SU-DHL-6 (cell line): ENCODE results near the gene SMARCC2.

Experiments
- H2AFZ ChIP-seq: fragments of 200-600 bp; sonication (generic); 2 replicates; pipeline ENCODE4 v1.6.1; 2014; ENCODE audit warnings: low read depth, mild to moderate bottlenecking, moderate library complexity, mixed read lengths, antibody characterized with exemption, low read length; ENCODE audit not compliant: severe bottlenecking
- H3F3A ChIP-seq: fragments of 200-600 bp; shearing (Covaris generic); 2 replicates; pipeline ENCODE4 v1.6.0; 2016; ENCODE audit warnings: antibody characterized with exemption, mild to moderate bottlenecking; ENCODE audit not compliant: insufficient read depth
- H3K27ac ChIP-seq: fragments of 200-600 bp; sonication (generic); 2 replicates; pipeline ENCODE4 v1.5.1; 2016; ENCODE audit warnings: low read depth, mild to moderate bottlenecking, low read length, moderate library complexity, mixed read lengths
- H3K27me3 ChIP-seq: fragments of 200-600 bp; sonication (generic), shearing (Covaris generic); 2 replicates; pipeline ENCODE4 v1.6.0; 2014; ENCODE audit warnings: mild to moderate bottlenecking, low read length
- H3K36me3 ChIP-seq: fragments of 200-600 bp; sonication (generic); 2 replicates; pipeline ENCODE4 v1.6.1; 2014; ENCODE audit warnings: mild to moderate bottlenecking, low read length, mixed read lengths
- H3K4me2 ChIP-seq: fragments of 300-600, 200-600 bp; shearing (Covaris generic), sonication (generic); 2 replicates; pipeline ENCODE4 v1.6.0; 2014; ENCODE audit warnings: low read length, low read depth, mild to moderate bottlenecking; ENCODE audit not compliant: poor library complexity, severe bottlenecking
- H3K4me3 ChIP-seq: fragments of 200-600 bp; sonication (generic); 2 replicates; pipeline ENCODE4 v1.5.1; 2014; ENCODE audit warnings: antibody characterized with exemption, low read length, mild to moderate bottlenecking, mixed read lengths; ENCODE audit not compliant: insufficient read depth, poor library complexity, severe bottlenecking
- H3K79me2 ChIP-seq: fragments of 200-600 bp; sonication (generic); 2 replicates; pipeline ENCODE4 v1.6.1; 2014; ENCODE audit warnings: mild to moderate bottlenecking, low read length, moderate library complexity; ENCODE audit not compliant: insufficient read depth
- H3K9ac ChIP-seq: fragments of 200-600 bp; sonication (generic); 2 replicates; pipeline ENCODE4 v1.7.0; 2014; ENCODE audit warnings: mild to moderate bottlenecking, low read length
- H3K9me2 ChIP-seq: fragments of 200-600 bp; sonication (generic); replicated peaks from 2 replicates; pipeline ENCODE4 v1.6.1; 2014; ENCODE audit warnings: low read length; ENCODE audit not compliant: insufficient read depth
- H3K9me3 ChIP-seq: fragments of 200-600 bp; sonication (generic); 2 replicates; pipeline ENCODE4 v1.6.1; 2014; ENCODE audit warnings: low read length, mixed read lengths; ENCODE audit not compliant: insufficient read depth
- H4K20me1 ChIP-seq: fragments of 200-600 bp; sonication (generic); 2 replicates; pipeline ENCODE4 v1.6.1; 2014; ENCODE audit warnings: low read depth, mild to moderate bottlenecking, antibody characterized with exemption, low read length, moderate library complexity, mixed read lengths
- EZH2phosphoT487 ChIP-seq: fragments of 200-600 bp; sonication (generic), shearing (Covaris generic); conservative IDR thresholded peaks from 2 replicates; pipeline ENCODE4 v1.6.1; 2018; ENCODE audit warnings: mild to moderate bottlenecking, antibody characterized with exemption, low read length, moderate library complexity, mixed read lengths
- TF ChIP-seq, protein P1 (sequence below): fragments of 200-600 bp; sonication (generic); IDR thresholded peaks from one replicate; pipeline ENCODE4 v1.5.1; 2017; ENCODE audit warnings: antibody characterized with exemption, mild to moderate bottlenecking, low read length, moderate library complexity; ENCODE audit not compliant: insufficient read depth, poor library complexity, severe bottlenecking

Gene SMARCC2

DNA sequence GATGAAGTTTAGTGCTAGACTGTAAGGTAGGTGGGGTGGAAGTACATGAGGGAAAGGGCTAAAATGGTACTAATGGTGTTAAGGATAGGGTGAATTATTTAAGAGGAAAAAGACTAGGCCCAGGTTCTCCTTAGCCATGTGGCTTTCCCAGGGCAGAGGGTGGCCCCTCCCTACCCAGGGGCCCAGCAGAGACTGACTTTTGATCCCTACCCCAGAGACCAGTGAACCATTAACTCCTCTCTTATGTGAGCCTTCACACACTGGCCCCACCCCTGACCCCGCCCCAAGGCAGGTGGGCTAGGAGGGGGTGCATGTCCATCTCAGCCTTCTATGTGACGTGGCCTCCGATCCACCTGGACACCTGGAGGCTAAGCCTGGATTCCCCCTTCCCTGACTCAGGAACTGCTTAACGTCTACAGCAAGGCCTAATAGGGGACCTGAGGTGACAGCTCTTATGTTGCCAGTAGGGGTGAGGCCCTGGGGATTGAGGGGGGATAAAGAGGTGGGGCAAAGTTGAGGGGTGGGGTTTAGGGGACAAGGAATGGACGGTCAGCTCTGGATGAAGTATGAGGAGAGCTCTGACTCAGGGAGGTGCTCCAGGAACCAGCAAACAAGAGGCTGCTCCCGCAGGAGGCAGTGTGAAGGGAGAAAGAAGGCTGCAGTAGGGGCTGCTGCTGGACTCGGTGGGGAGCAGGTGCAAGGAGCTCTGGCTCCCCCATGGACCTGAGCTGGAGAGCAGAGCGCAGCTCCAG, 41.3 kb upstream of the SMARCC2 start:
- Histone ChIP-seq H3F3A (peaks cover 6% of the 10 kb centered on the region; the same call in 1 of the 2 replicates), H3K9me2 (no peaks in the 10 kb centered on the region), H3K4me3 (no peak overlapping the region), H3K27me3 (no peaks in the 10 kb centered on the region), H3K4me2 (no peak overlapping the region), H3K79me2 (no peaks in the 10 kb centered on the region), H3K9ac (no peak overlapping the region), H3K27ac (no peak overlapping the region), H3K9me3 (no peaks in the 10 kb centered on the region), H4K20me1 (no peaks in the 10 kb centered on the region), H3K36me3 (no peaks in the 10 kb centered on the region), H2AFZ (no peak overlapping the region)
- TF ChIP-seq EZH2phosphoT487: no peak
- TF ChIP-seq, protein P1, sequence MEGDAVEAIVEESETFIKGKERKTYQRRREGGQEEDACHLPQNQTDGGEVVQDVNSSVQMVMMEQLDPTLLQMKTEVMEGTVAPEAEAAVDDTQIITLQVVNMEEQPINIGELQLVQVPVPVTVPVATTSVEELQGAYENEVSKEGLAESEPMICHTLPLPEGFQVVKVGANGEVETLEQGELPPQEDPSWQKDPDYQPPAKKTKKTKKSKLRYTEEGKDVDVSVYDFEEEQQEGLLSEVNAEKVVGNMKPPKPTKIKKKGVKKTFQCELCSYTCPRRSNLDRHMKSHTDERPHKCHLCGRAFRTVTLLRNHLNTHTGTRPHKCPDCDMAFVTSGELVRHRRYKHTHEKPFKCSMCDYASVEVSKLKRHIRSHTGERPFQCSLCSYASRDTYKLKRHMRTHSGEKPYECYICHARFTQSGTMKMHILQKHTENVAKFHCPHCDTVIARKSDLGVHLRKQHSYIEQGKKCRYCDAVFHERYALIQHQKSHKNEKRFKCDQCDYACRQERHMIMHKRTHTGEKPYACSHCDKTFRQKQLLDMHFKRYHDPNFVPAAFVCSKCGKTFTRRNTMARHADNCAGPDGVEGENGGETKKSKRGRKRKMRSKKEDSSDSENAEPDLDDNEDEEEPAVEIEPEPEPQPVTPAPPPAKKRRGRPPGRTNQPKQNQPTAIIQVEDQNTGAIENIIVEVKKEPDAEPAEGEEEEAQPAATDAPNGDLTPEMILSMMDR: no peak

DNA sequence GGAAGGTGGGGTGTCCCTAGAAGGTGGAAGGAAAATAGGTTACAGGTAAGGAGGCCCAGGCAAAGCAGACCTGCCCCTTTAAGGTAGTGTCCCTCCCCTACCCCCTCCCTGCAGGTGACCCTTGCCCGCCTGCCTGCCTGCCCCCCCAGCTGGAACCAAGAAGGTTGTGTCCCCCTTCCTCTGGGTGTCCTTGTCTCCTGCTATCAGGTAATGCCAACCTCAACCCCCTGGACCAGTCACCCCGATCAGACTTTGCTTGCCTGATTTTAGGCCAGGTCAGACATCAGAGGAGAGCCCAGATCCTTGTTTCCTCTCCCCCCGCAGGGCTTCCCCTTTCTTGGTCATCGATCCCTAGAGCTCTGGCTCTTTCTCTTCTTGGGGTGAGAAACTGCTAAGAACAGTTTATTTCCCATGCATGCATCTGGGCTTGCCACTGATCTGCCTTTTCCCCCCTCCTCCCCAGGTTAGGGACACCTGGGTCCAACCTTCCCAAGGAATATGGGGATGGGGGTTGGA, 40.7 kb upstream of the SMARCC2 start, which contains the start of gene SLC39A5:
Gene SLC39A5, plus strand, starts transcription at position 136 of the 516 bp plus-strand sequence. CDS start 1,224 bp downstream, outside the sequence.
- Histone ChIP-seq H3K4me2 (no peak within 1 kb of the TSS), H2AFZ (no peak within 1 kb of the TSS), H3K36me3 (no peaks in the 10 kb centered on the region), H3F3A (peaks cover 6% of the 10 kb centered on the region; the same call in 1 of the 2 replicates), H3K27ac (no peak within 1 kb of the TSS), H3K4me3 (no peak within 1 kb of the TSS), H4K20me1 (no peaks in the 10 kb centered on the region), H3K9ac (no peak within 1 kb of the TSS), H3K9me2 (no peaks in the 10 kb centered on the region), H3K9me3 (no peaks in the 10 kb centered on the region), H3K27me3 (no peaks in the 10 kb centered on the region), H3K79me2 (peaks cover 5% of the 10 kb centered on the region)
- TF ChIP-seq EZH2phosphoT487: no peak
- TF ChIP-seq, protein P1: no peak

DNA sequence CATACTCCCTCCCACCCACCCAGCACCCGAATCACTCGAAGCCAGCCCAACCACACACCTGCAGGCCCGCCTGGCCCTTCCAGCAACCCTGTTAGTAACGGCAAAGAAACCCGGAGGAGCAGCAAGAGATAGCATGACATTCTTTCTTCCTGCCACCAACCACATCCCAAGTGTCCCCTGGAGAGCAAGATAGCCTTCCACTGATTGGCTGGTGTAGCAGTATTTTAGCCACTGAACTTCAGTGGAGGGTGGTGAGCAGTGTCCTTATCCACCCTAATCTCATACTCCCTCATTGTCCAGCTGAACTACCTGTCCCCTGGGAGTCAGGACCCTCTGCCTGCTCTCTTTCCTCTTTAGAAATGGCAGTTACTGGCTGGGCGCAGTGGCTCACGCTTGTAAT, 39.8 kb upstream of the SMARCC2 start:
- peaks cover 11% of the 10 kb centered on the region for H3K79me2 ChIP-seq
- no peak overlapping the region for H3K4me3 ChIP-seq
- H3K9me2 ChIP-seq: no peaks in the 10 kb centered on the region
- no peaks in the 10 kb centered on the region for H3K36me3 ChIP-seq
- no peaks in the 10 kb centered on the region for H4K20me1 ChIP-seq
- no peak for TF ChIP-seq EZH2phosphoT487
- TF ChIP-seq, protein P1: no peak
- no peaks in the 10 kb centered on the region for H3K27me3 ChIP-seq
- H3K9me3 ChIP-seq: no peaks in the 10 kb centered on the region
- peaks cover 6% of the 10 kb centered on the region; the same call in 1 of the 2 replicates for H3F3A ChIP-seq
- H2AFZ ChIP-seq: no peak overlapping the region
- no peak overlapping the region for H3K9ac ChIP-seq
- H3K4me2 ChIP-seq: no peak overlapping the region
- no peak overlapping the region for H3K27ac ChIP-seq
